ENCODE data around the gene SMS.

SMS gene

DNA sequence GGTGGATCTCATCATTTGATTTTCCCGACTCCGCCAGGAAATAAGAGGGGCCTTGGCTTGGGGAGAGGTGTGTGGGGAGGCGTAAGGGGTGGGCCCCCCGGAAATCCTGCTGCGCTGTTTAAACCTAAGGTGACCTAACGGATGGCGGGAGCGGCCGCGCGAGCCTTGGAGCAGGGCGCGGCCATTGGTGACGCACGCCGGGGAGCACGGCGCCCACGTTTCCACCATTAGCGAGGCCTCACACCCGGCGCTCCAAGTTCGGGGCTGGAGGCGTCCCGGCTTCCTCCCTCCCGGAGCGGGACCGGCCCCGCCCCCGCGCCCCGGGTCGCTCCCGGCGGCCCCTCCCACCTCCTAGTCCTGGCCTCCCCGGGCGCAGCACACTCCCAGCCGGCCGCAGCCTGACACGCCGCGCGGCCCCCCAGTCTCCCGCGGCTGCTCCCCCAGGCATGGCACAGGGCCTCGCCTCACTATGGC is at the start of gene SMS:
TSS of gene SMS (plus strand) at position 354 of the 474 bp plus-strand sequence. CDS start at position 470, 116 bp downstream.
- TF ChIP-seq ZNF274 (IDR thresholded peaks at IDR 0.05; ENCODE audit: low read depth, low read length) = no peak
- peak within 1 kb of the TSS; percentile 49 for H3K4me3 ChIP-seq (ENCODE audit: low read length)

GRCh38 chrX:21905313-21905712 is 35.2 kb upstream of the SMS start:
- no peak overlapping the region for H3K4me3 ChIP-seq (ENCODE audit: low read length)
- TF ChIP-seq ZNF274 (IDR thresholded peaks at IDR 0.05; ENCODE audit: low read depth, low read length) = no peak

- TF ChIP-seq ZNF274 (IDR thresholded peaks at IDR 0.05; ENCODE audit: low read depth, low read length) = no peak
- no peak overlapping the region for H3K4me3 ChIP-seq (ENCODE audit: low read length)
Measured at GRCh38 chrX:21905953-21906352, 34.6 kb upstream of the SMS start.

DNA sequence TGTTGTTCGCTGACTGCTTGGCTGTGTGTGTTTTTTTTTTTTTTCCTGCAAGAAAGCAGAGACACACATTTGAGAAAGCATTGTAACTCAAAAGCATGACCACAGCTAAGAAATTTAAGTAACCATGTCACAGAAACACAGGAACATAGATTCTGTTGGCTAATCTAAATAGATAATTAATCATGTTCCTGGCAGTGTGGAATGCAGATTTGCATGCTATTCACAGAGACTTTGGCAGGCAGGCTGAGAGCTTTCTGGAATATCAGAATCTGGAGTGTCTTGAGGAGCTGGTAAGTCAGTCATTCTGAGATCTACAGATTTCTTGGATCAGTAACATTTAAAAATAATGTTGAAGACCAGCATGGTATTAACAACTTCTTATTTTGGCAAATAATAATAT is 33.2 kb upstream of the SMS start:
- H3K4me3 ChIP-seq (ENCODE audit: low read length) = no peak overlapping the region
- no peak for TF ChIP-seq ZNF274 (IDR thresholded peaks at IDR 0.05; ENCODE audit: low read depth, low read length)

DNA sequence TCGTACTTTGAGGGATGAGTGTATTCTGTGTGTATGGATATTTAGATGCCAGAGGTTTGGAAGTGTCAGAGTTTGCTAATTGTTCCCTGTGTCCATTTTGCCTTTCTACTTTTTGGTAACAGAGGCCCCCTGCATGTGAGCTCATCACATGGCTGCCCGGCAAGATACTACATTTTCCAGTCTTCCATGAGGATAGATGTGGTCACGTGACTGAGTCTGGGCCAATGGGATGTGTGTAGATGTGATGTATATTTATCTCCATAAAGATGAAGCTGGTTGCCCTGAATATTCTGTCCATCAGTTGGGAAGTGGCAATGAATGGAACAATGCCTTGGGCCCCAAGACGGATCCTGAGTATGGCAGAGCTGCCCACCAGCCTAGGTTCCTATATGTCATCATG is 29.0 kb upstream of the SMS start:
- H3K4me3 ChIP-seq (ENCODE audit: low read length) = no peak overlapping the region
- no peak for TF ChIP-seq ZNF274 (IDR thresholded peaks at IDR 0.05; ENCODE audit: low read depth, low read length)

DNA sequence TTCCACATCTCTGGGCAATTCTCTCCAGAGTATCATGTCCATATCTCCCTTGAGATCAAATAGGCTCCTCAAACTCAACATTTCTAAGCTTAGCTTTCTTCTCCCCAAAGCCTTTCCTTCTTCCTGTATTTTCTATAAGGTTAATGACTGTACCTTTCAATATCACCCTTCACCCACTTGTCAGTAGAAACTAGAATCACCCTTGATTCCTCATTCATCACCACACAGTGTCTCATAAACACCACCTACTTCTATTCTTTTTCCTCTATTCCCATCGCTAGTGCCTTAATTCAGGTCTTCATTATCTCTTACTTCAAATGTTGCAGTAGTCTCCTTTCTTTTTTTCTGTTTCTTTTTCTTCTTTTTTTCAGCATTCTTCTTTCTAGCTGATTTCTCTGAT is 28.3 kb upstream of the SMS start:
- no peak overlapping the region for H3K4me3 ChIP-seq (ENCODE audit: low read length)
- TF ChIP-seq ZNF274 (IDR thresholded peaks at IDR 0.05; ENCODE audit: low read depth, low read length) = no peak

DNA sequence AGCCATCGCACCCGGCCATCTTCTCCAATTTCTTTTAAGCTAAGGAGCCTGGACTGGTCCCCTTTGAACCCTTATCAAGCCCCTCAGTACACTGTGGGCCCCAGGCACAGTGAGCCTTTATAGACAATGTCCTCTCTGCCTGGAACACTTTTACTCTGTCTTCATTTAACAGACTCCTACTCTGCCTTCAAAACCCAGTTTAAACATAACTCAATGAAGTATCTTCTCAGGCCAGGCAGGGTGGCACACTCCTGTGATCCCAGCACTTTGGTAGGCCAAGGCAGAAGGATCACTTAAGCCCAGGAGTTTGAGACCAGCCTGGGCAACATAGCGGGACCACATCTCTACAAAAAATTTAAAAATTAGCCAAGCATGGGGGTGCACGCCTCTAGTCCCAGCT is 27.5 kb upstream of the SMS start:
- H3K4me3 ChIP-seq (ENCODE audit: low read length) = no peak overlapping the region
- TF ChIP-seq ZNF274 (IDR thresholded peaks at IDR 0.05; ENCODE audit: low read depth, low read length) = no peak

DNA sequence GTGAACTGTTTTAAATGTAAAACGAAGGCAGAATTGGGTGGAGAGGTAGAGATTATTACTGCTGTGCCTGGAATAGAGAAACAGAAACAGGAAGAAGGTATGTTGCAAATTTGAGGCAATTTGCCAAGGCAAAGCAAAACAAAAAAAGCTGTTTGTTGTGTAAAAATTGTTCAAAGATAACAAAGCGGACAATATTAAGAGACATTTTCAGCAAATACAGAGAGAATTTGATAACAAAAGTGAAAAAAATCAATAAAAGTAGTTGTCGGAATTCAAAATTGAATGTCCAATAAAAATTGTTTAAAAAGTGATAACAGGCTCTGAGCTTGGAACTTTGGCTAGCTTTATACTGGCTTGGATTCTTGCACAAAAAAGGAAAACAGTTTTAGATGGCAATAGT is 14.4 kb upstream of the SMS start:
- no peak overlapping the region for H3K4me3 ChIP-seq (ENCODE audit: low read length)
- TF ChIP-seq ZNF274 (IDR thresholded peaks at IDR 0.05; ENCODE audit: low read depth, low read length) = no peak

- no peak for TF ChIP-seq ZNF274 (IDR thresholded peaks at IDR 0.05; ENCODE audit: low read depth, low read length)
- no peak overlapping the region; the same call in 1 of the 2 replicates for H3K4me3 ChIP-seq (ENCODE audit: low read length)
Measured at GRCh38 chrX:21926527-21927278, 13.8 kb upstream of the SMS start.

DNA sequence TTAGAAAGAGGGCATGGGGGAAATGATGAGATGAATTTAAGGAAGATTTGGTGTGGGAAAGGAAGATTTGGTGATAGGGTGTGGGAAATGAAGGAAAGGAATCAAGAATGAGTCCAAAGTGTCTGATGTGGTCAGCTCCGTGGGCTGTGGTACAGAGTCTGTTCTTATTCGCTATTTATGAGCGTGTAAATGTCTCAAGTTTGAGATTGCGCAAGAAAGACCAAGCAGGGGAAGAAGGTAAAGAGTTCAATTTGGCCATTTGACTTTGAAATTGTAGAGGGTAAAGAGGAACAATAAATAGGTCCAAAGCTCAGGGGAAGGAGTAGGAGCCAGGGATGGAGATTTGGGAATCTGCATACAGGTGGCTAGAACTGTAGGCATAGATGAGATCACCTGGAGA is 11.3 kb upstream of the SMS start:
- TF ChIP-seq ZNF274 (IDR thresholded peaks at IDR 0.05; ENCODE audit: low read depth, low read length) = no peak
- no peak overlapping the region for H3K4me3 ChIP-seq (ENCODE audit: low read length)

DNA sequence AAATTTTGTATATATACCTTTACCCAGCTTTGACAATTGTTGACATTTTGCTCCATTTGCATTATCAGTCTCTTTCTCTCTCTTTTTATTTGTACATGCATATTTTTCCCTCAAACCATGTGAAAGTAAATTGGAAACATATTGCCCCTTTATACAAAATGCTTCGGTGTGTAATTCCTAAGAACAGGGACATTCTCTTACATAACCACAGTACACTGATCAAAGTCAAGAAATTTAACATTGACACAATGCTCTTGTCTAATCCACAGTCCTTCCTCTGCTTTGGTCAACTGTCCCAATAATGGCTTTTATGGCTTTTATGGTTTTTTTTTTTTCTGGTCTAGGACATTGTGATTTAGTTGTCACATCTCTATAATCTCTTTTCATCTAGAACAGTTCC is 9.5 kb upstream of the SMS start:
- TF ChIP-seq ZNF274 (IDR thresholded peaks at IDR 0.05; ENCODE audit: low read depth, low read length) = no peak
- no peak overlapping the region for H3K4me3 ChIP-seq (ENCODE audit: low read length)

DNA sequence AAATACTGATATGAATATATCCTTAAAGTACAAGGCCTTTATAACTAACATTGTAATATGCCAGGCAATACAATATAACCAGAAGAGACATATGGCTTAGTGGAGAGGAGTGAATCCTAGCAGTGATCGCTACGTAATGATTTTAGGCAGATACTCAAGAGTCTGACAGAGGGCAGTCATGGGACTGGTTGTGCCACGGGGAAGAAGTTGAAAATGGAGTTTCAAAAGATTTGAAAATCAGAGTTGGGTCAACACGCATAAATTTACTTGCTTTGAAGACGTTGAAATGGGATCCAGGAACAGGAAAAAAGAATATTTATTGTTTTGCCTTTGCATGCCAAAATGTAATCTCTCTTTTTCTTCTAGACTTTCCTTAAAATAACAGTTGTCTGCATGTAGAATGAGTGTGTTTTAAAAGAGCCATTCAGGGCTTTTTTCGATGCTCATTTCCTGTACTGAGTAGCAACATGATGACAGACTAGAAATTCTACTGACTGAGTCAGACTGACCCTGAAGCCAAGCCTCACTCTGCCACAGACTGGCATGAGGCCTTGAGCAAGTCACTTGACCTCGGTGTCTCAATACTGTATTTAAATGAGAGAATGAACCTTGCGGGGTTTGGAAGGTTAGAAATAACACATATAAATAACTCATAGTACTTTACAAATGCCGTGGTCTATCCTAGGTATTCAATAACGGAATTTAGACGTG is 8.1 kb upstream of the SMS start:
- H3K4me3 ChIP-seq (ENCODE audit: low read length) = no peak overlapping the region
- no peak for TF ChIP-seq ZNF274 (IDR thresholded peaks at IDR 0.05; ENCODE audit: low read depth, low read length)

DNA sequence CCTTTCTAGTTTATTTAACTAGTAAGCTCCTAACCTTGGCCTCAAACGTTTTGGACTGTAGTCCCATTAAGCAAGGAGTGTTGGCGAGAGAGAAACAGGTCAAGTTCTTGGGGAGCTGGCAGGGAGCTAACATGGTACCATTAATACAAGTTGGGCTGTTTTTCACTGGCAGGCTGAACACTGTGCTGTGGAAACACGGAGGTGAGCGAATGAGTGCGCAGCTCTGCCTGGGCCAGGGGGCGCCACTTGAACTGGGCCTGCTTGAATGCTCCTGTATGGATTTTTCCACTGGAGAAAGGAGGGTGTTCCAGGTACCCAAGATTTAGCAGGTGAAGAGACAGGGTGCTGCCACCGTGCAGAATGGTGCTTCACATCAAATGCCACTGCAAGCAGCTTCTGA is 7.4 kb upstream of the SMS start:
- TF ChIP-seq ZNF274 (IDR thresholded peaks at IDR 0.05; ENCODE audit: low read depth, low read length) = no peak
- H3K4me3 ChIP-seq (ENCODE audit: low read length) = no peak overlapping the region

DNA sequence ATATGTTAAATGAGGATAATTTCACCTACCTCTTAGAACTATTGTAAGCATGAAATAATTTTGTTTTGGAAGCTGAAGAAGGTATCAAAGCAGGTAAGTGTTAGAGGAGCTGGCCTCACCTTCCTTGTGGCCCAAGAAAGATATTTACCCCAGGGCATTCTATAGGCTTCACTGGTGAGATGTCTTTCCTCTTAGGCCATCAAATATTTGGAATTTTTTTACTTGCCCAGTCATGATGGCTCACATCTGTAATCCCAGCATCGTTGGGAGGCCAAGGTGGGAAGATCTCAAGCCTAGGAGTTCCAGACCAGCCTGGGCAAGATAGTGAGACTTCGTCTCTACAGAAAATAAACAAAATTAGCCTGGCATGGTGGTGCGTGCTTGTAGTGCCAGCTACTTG is 6.1 kb upstream of the SMS start:
- no peak overlapping the region for H3K4me3 ChIP-seq (ENCODE audit: low read length)
- no peak for TF ChIP-seq ZNF274 (IDR thresholded peaks at IDR 0.05; ENCODE audit: low read depth, low read length)

DNA sequence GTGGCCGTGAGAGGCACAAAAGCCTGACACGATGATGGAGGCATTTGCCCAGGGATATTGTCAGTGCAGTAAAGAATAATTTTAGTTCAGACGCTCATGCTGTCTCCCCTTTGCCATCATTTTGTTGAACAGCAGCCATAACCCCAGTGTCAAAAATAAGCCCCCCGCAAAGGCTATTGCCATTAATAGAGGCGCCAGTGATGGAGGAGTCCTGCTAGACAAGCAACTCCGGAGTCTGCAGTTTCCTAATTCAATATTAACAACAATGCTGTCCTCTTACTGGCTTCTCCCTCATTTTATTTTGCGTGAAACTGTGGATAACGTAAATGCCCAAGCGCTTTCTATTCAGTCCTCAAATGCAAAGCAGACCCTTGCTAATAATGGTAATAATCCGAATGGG is 603 bp upstream of the SMS start:
- H3K4me3 ChIP-seq (ENCODE audit: low read length) = peak overlapping the region; percentile 49; the same call in 1 of the 2 replicates
- no peak for TF ChIP-seq ZNF274 (IDR thresholded peaks at IDR 0.05; ENCODE audit: low read depth, low read length)
